ENCODE results near the gene RRP12.

The RRP12 gene

DNA sequence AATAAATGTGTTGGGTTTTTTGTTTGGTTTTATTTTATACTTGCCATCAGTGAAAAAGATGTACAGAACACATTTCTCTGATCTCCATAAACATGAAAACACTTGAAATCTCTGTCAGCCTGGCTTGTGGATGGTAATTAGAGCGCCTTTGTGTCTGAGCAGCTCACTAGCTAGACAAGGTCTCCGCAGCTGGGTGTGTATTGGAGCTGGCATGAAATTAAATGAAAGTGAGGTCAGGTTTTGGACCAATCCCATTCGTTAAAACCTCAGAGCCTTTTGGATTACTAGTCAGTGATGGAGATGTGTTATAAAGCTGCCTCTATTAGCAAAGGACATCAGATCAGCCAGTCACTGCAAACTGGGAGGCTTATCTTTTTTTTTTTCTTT lies 79.3 kb downstream of the RRP12 start:
- TF ChIP-seq SIN3A (IDR thresholded peaks at IDR 0.05; ENCODE audit: borderline replicate concordance, insufficient read depth, low read length) (no peak), TAF1 (IDR thresholded peaks at IDR 0.05; ENCODE audit: borderline replicate concordance, insufficient read depth, low read length) (no peak), POLR2AphosphoS5 (IDR thresholded peaks at IDR 0.05; ENCODE audit: low read depth, low read length) (no peak), FOXP2 (optimal IDR thresholded peaks at IDR 0.05; ENCODE audit: borderline replicate concordance, extremely low read depth, extremely low read length, insufficient read depth) (no peak)
- TF ChIP-seq, protein P1, sequence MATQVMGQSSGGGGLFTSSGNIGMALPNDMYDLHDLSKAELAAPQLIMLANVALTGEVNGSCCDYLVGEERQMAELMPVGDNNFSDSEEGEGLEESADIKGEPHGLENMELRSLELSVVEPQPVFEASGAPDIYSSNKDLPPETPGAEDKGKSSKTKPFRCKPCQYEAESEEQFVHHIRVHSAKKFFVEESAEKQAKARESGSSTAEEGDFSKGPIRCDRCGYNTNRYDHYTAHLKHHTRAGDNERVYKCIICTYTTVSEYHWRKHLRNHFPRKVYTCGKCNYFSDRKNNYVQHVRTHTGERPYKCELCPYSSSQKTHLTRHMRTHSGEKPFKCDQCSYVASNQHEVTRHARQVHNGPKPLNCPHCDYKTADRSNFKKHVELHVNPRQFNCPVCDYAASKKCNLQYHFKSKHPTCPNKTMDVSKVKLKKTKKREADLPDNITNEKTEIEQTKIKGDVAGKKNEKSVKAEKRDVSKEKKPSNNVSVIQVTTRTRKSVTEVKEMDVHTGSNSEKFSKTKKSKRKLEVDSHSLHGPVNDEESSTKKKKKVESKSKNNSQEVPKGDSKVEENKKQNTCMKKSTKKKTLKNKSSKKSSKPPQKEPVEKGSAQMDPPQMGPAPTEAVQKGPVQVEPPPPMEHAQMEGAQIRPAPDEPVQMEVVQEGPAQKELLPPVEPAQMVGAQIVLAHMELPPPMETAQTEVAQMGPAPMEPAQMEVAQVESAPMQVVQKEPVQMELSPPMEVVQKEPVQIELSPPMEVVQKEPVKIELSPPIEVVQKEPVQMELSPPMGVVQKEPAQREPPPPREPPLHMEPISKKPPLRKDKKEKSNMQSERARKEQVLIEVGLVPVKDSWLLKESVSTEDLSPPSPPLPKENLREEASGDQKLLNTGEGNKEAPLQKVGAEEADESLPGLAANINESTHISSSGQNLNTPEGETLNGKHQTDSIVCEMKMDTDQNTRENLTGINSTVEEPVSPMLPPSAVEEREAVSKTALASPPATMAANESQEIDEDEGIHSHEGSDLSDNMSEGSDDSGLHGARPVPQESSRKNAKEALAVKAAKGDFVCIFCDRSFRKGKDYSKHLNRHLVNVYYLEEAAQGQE (IDR thresholded peaks at IDR 0.05; ENCODE audit: insufficient read depth in 1 of 2, low read depth in 2 of 2, low read length in 2 of 2) = no peak

DNA sequence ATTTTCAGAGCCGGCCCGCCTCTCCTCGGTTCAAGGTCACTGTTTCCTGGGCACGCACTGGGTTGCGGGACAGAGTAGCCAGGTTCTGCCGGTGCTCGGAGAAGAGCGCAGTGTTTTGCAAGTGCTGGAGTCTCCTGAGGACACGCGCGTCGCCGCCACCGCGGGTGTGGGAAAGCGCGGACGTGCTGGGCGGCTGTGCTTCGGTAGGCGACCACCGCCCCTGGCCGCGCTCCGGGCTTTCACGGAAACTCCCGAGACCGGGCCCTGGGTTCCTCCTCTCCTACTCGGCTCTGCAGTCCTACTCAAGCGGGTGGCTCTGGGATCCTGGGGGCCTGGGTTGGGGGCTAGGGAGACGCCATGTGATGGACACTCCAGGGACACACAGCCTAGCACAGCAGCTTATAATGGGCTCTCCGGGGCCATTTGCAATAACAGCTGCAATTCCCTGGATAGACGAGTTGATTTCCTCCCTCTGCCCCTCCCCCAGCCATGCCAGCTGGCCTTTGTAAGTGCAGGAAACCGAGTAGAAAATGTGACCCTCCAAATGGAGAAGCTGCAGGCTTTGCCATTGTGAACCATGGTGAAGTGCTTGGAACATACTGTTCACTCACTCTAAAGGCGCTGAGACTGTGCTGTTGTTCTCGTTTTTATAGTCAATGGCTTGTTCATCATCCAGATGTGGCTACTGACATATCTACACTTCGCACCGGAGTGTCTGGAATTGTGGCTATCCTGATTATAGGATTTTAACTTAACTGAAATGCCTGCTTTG lies 79.9 kb downstream of the RRP12 start:
- TF ChIP-seq POLR2AphosphoS5 (IDR thresholded peaks at IDR 0.05; ENCODE audit: low read depth, low read length) = no peak

DNA sequence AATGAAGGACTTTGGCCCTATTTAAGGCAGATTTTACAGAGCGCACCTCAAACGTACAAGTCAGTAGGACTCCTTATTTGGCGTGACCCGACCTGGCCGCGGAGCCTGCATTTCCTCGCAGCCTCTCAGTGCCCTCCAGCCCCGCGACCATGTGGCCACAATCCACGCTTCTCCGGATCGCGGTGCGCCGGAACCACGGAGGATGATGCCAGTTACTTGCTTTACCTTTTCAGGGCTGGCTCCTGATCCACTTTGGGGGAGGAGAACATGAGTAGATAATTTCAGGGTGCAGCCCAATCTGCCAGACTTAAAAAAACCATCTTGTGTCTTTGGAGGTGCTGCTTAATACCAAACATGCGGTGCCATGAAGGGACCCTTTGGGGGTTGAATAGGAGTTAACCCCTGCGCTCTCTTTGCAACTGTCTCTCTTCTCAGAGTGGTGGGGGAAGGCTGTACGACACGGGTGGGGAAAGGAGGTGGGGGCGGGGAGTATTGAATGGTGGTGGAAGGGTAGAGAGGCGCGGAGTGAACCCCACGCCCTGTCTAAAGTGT lies 80.6 kb downstream of the RRP12 start:
- TF ChIP-seq, protein P1 (IDR thresholded peaks at IDR 0.05; ENCODE audit: insufficient read depth in 1 of 2, low read depth in 2 of 2, low read length in 2 of 2) = no peak
- TF ChIP-seq FOXP2 (optimal IDR thresholded peaks at IDR 0.05; ENCODE audit: borderline replicate concordance, extremely low read depth, extremely low read length, insufficient read depth) = no peak
- TF ChIP-seq POLR2AphosphoS5 (IDR thresholded peaks at IDR 0.05; ENCODE audit: low read depth, low read length) = no peak
- no peak for TF ChIP-seq SIN3A (IDR thresholded peaks at IDR 0.05; ENCODE audit: borderline replicate concordance, insufficient read depth, low read length)
- TF ChIP-seq TAF1 (IDR thresholded peaks at IDR 0.05; ENCODE audit: borderline replicate concordance, insufficient read depth, low read length) = no peak

DNA sequence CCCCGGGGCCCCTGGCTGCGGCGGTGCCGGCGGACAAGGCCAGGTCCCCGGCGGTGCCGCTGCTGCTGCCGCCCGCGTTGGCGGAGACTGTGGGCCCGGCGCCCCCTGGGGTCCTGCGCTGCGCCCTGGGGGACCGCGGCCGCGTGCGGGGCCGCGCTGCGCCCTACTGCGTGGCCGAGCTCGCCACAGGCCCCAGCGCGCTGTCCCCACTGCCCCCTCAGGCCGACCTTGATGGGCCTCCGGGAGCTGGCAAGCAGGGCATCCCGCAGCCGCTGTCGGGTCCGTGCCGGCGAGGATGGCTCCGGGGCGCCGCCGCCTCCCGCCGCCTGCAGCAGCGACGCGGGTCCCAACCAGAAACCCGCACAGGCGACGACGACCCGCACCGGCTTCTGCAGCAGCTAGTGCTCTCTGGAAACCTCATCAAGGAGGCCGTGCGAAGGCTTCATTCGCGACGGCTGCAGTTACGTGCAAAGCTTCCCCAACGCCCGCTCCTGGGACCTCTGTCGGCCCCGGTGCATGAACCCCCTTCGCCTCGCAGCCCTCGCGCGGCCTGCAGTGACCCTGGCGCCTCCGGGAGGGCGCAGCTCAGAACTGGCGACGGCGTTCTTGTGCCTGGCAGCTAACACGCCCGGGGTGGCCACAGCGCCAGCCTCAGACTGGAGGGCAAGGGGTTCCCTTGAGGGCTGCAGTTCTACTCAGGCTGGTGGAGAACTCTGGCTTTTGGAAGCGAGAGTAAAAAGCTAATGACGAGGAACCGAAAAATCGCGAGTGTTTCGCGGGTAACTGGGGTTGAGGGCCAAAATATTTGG lies 81.3 kb downstream of the RRP12 start:
- TF ChIP-seq, protein P1 (IDR thresholded peaks at IDR 0.05; ENCODE audit: insufficient read depth in 1 of 2, low read depth in 2 of 2, low read length in 2 of 2) = no peak
- TF ChIP-seq FOXP2 (optimal IDR thresholded peaks at IDR 0.05; ENCODE audit: borderline replicate concordance, extremely low read depth, extremely low read length, insufficient read depth) (no peak), TAF1 (IDR thresholded peaks at IDR 0.05; ENCODE audit: borderline replicate concordance, insufficient read depth, low read length) (no peak), POLR2AphosphoS5 (IDR thresholded peaks at IDR 0.05; ENCODE audit: low read depth, low read length) (no peak), SIN3A (IDR thresholded peaks at IDR 0.05; ENCODE audit: borderline replicate concordance, insufficient read depth, low read length) (no peak)

DNA sequence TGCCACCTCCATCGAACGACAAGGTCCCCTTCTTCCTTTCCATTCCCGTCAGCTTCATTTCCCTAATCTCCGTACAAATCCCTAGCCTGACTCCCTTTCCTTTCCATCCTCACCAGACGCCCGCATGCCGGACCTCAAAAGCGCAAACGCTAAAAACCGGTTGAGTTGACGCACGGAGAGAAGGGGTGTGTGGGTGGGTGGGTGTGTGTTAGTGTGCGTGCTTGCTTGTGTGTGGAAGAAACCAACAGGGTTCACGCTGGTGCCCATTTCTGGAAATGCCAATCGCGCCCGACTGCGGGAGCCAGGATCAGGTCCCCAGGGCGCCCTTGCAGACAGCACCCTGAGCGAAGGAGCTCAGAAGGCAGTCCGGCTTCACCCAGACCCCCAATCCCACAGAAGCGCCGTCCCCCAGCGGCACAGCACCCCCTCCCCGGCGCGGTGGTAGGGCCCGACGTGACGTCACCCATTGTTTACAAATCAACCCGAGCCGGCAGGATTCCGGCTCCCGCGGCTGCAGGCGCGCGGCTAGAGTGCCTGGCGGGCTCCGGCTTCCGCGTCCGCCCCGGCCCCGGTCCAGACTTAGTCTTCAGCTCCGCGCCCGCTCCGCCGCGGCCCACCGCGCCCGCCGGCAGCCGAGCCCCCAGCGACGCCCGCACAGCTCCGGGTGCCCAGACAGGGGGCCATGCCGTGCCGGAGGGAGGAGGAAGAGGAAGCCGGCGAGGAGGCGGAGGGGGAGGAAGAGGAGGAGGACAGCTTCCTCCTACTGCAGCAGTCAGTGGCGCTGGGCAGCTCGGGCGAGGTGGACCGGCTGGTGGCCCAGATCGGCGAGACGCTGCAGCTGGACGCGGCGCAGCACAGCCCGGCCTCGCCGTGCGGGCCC lies 82.1 kb downstream of the RRP12 start, which contains the start of gene FRAT1:
TSS of gene FRAT1 (plus strand) at position 500 of the 880 bp plus-strand sequence. CDS start at position 683, 183 bp downstream.
- TF ChIP-seq SIN3A (IDR thresholded peaks at IDR 0.05; ENCODE audit: borderline replicate concordance, insufficient read depth, low read length) = peak; percentile 94
- no peak for TF ChIP-seq TAF1 (IDR thresholded peaks at IDR 0.05; ENCODE audit: borderline replicate concordance, insufficient read depth, low read length)
- TF ChIP-seq FOXP2 (optimal IDR thresholded peaks at IDR 0.05; ENCODE audit: borderline replicate concordance, extremely low read depth, extremely low read length, insufficient read depth) = peak; percentile 93
- TF ChIP-seq, protein P1 (IDR thresholded peaks at IDR 0.05; ENCODE audit: insufficient read depth in 1 of 2, low read depth in 2 of 2, low read length in 2 of 2) = no peak
- TF ChIP-seq POLR2AphosphoS5 (IDR thresholded peaks at IDR 0.05; ENCODE audit: low read depth, low read length) = no peak
